HG02973 (cell line): ENCODE measurements around the gene DACH1.
"Not testable (repeated sequence)": the region's sequence is repeated elsewhere in the genome, so short reads cannot be mapped to it uniquely, and the experiment has no call there.

Source experiments
- ATAC-seq: cut with Tn5 transposase; IDR thresholded peaks from one replicate; pipeline ENCODE4 v1.9.1; 2021; ENCODE audit warnings: moderate library complexity; ENCODE audit not compliant: unreplicated experiment

DACH1 gene

GRCh38 chr13:71785361-71785760, 81.6 kb downstream of the DACH1 start:
- ATAC-seq = no peak

- no peak for ATAC-seq
Measured at GRCh38 chr13:71780546-71780945, 86.5 kb downstream of the DACH1 start.

- ATAC-seq = not testable (repeated sequence)
Measured at GRCh38 chr13:71778998-71779397, 88.0 kb downstream of the DACH1 start.

- ATAC-seq = no peak
Measured at GRCh38 chr13:71775966-71776365, 91.0 kb downstream of the DACH1 start.

GRCh38 chr13:71774863-71775262, 92.1 kb downstream of the DACH1 start:
- no peak for ATAC-seq

- ATAC-seq = no peak
Measured at GRCh38 chr13:71773531-71773930, 93.5 kb downstream of the DACH1 start.

GRCh38 chr13:71772361-71772760, 94.6 kb downstream of the DACH1 start:
- ATAC-seq = no peak

- no peak for ATAC-seq
Measured at GRCh38 chr13:71771144-71771543, 95.9 kb downstream of the DACH1 start.

- no peak for ATAC-seq
Measured at GRCh38 chr13:71770710-71771109, 96.3 kb downstream of the DACH1 start.

GRCh38 chr13:71768881-71769280, 98.1 kb downstream of the DACH1 start:
- no peak for ATAC-seq

- no peak for ATAC-seq
Measured at GRCh38 chr13:71759651-71760511, 107.1 kb downstream of the DACH1 start.

- ATAC-seq = no peak
Measured at GRCh38 chr13:71758828-71759227, 108.2 kb downstream of the DACH1 start.

GRCh38 chr13:71754407-71754974, 112.5 kb downstream of the DACH1 start:
- ATAC-seq = no peak

- ATAC-seq = no peak
Measured at GRCh38 chr13:71752775-71753513, 114.1 kb downstream of the DACH1 start.

GRCh38 chr13:71751073-71751472, 115.9 kb downstream of the DACH1 start:
- no peak for ATAC-seq

GRCh38 chr13:71730267-71730666, 136.7 kb downstream of the DACH1 start:
- no peak for ATAC-seq

- ATAC-seq = no peak
Measured at GRCh38 chr13:71729441-71729840, 137.6 kb downstream of the DACH1 start.

- no peak for ATAC-seq
Measured at GRCh38 chr13:71727662-71728061, 139.3 kb downstream of the DACH1 start.

GRCh38 chr13:71727042-71727441, 140.0 kb downstream of the DACH1 start:
- ATAC-seq = no peak

GRCh38 chr13:71722206-71722605, 144.8 kb downstream of the DACH1 start:
- ATAC-seq = no peak

- no peak for ATAC-seq
Measured at GRCh38 chr13:71721104-71721503, 145.9 kb downstream of the DACH1 start.

GRCh38 chr13:71718931-71719330, 148.1 kb downstream of the DACH1 start:
- ATAC-seq = no peak
